HEK293 (cell line): Measurements from ENCODE around the gene RAMP3.

Experiments
- CTCF ChIA-PET: fragments of 350-600 bp; formaldehyde crosslinking; extraction: SDS; loops from one replicate; lab custom pipeline; 2021; ENCODE audit warnings: antibody characterized with exemption; lab: Yijun Ruan, JAX
- POLR2A ChIA-PET: fragments of 300-600 bp; formaldehyde crosslinking; extraction: SDS; loops from one replicate; lab custom pipeline; 2020; ENCODE audit warnings: antibody characterized with exemption, inconsistent platforms; lab: Yijun Ruan, JAX
- H3K27ac ChIP-seq: fragments of 200-500 bp; sonication (Bioruptor generic); 2 replicates; pipeline ENCODE4 v1.5.1; 2014; ENCODE audit warnings: low read depth, low read length, control low read depth, inconsistent platforms; ENCODE audit errors: extremely low read depth
- H3K36me3 ChIP-seq, 2 experiments: fragments of 200-500 bp in 1 of 2; sonication (Bioruptor generic) in 1 of 2; 1 replicate in 1 of 2; 2 replicates in 1 of 2; pipeline ENCODE4 v1.5.1; 2014 to 2017; ENCODE audit warnings: inconsistent platforms in 2 of 2, low read length in 2 of 2; ENCODE audit not compliant: control insufficient read depth in 2 of 2, insufficient read depth in 1 of 2
- H3K4me1 ChIP-seq: fragments of 200-500 bp; sonication (Bioruptor generic); 2 replicates; pipeline ENCODE4 v1.5.1; 2014; ENCODE audit warnings: mild to moderate bottlenecking, low read length, inconsistent platforms; ENCODE audit not compliant: control insufficient read depth, insufficient read depth
- H3K4me3 ChIP-seq: 2 replicates; pipeline ENCODE4 v1.5.1; 2011; ENCODE audit warnings: low read depth, mild to moderate bottlenecking, control low read depth, low read length, moderate library complexity
- H3K9me3 ChIP-seq: fragments of 200-500 bp; sonication (Bioruptor generic); 2 replicates; pipeline ENCODE4 v1.5.1; 2014; ENCODE audit warnings: low read depth, low read length, inconsistent platforms; ENCODE audit not compliant: control insufficient read depth, insufficient read depth
- BCL11A ChIP-seq: fragments of 450-650 bp; formaldehyde crosslinking; IDR thresholded peaks from 2 replicates; pipeline ENCODE4 v1.5.1; 2016; ENCODE audit warnings: low read depth, missing biosample characterization, missing genetic modification characterization
- EGR2 ChIP-seq: fragments of 450-650 bp; formaldehyde crosslinking; IDR thresholded peaks from 2 replicates; pipeline ENCODE4 v1.5.1; 2016; ENCODE audit warnings: low read depth, missing biosample characterization, missing genetic modification characterization
- GLI2 ChIP-seq: fragments of 450-650 bp; formaldehyde crosslinking; IDR thresholded peaks from 2 replicates; pipeline ENCODE4; 2017; ENCODE audit warnings: missing biosample characterization, missing genetic modification characterization, low read depth, borderline replicate concordance
- KLF1 ChIP-seq: fragments of 450-650 bp; formaldehyde crosslinking; IDR thresholded peaks from 2 replicates; pipeline ENCODE4 v1.5.1; 2016; ENCODE audit warnings: missing biosample characterization, missing genetic modification characterization
- KLF17 ChIP-seq: fragments of 450-650 bp; formaldehyde crosslinking; IDR thresholded peaks from 2 replicates; pipeline ENCODE4 v1.5.1; 2016; ENCODE audit warnings: missing biosample characterization, missing genetic modification characterization
- PRDM10 ChIP-seq: fragments of 450-650 bp; formaldehyde crosslinking; IDR thresholded peaks from 2 replicates; pipeline ENCODE4 v1.5.1; 2016; ENCODE audit warnings: missing biosample characterization, missing genetic modification characterization
- PRDM6 ChIP-seq: fragments of 450-650 bp; formaldehyde crosslinking; IDR thresholded peaks from 2 replicates; pipeline ENCODE4 v1.5.1; 2017; ENCODE audit warnings: missing biosample characterization, missing genetic modification characterization
- RBAK ChIP-seq: fragments of 450-650 bp; formaldehyde crosslinking; IDR thresholded peaks from 2 replicates; pipeline ENCODE4 v1.5.1; 2016; ENCODE audit warnings: missing biosample characterization, missing genetic modification characterization
- SP2 ChIP-seq: fragments of 450-650 bp; formaldehyde crosslinking; IDR thresholded peaks from 2 replicates; pipeline ENCODE4 v1.5.1; 2016; ENCODE audit warnings: missing biosample characterization, missing genetic modification characterization
- TCF7L2 ChIP-seq: IDR thresholded peaks from 2 replicates; pipeline ENCODE4 v1.6.1; 2011; ENCODE audit warnings: low read depth, mild to moderate bottlenecking, inconsistent platforms, low read length, moderate library complexity, borderline replicate concordance
- ZBTB48 ChIP-seq: fragments of 450-650 bp; formaldehyde crosslinking; IDR thresholded peaks from 2 replicates; pipeline ENCODE4 v1.5.1; 2016; ENCODE audit warnings: missing biosample characterization, missing genetic modification characterization
- ZNF138 ChIP-seq: fragments of 450-650 bp; formaldehyde crosslinking; IDR thresholded peaks from 2 replicates; pipeline ENCODE4 v1.5.1; 2016; ENCODE audit warnings: missing biosample characterization, missing genetic modification characterization, borderline replicate concordance
- ZNF175 ChIP-seq: fragments of 450-650 bp; formaldehyde crosslinking; IDR thresholded peaks from 2 replicates; pipeline ENCODE4 v1.5.1; 2016; ENCODE audit warnings: missing biosample characterization, missing genetic modification characterization
- ZNF292 ChIP-seq: fragments of 450-650 bp; formaldehyde crosslinking; IDR thresholded peaks from 2 replicates; pipeline ENCODE4 v1.5.1; 2016; ENCODE audit warnings: low read depth, missing biosample characterization, missing genetic modification characterization, borderline replicate concordance
- ZNF302 ChIP-seq: fragments of 450-650 bp; formaldehyde crosslinking; IDR thresholded peaks from 2 replicates; pipeline ENCODE4 v1.5.1; 2016; ENCODE audit warnings: missing biosample characterization, missing genetic modification characterization, low read depth
- ZNF488 ChIP-seq: fragments of 450-650 bp; formaldehyde crosslinking; IDR thresholded peaks from 2 replicates; pipeline ENCODE4 v1.5.1; 2016; ENCODE audit warnings: missing biosample characterization, missing genetic modification characterization
- ZNF544 ChIP-seq: fragments of 450-650 bp; formaldehyde crosslinking; IDR thresholded peaks from 2 replicates; pipeline ENCODE4 v1.5.0; 2017; ENCODE audit warnings: missing biosample characterization, missing genetic modification characterization
- ZNF549 ChIP-seq: fragments of 450-650 bp; IDR thresholded peaks from 2 replicates; pipeline ENCODE4 v1.5.1; 2018; ENCODE audit warnings: missing biosample characterization, missing genetic modification characterization, mild to moderate bottlenecking, inconsistent platforms, moderate library complexity
- ZNF621 ChIP-seq: fragments of 450-650 bp; formaldehyde crosslinking; IDR thresholded peaks from 2 replicates; pipeline ENCODE4 v1.5.1; 2017; ENCODE audit warnings: missing biosample characterization, missing genetic modification characterization
- ZNF704 ChIP-seq: fragments of 450-650 bp; formaldehyde crosslinking; IDR thresholded peaks from 2 replicates; pipeline ENCODE4 v1.5.1; 2016; ENCODE audit warnings: missing biosample characterization, missing genetic modification characterization
- ZNF76 ChIP-seq: fragments of 450-650 bp; formaldehyde crosslinking; IDR thresholded peaks from 2 replicates; pipeline ENCODE4; 2016; ENCODE audit warnings: low read depth, missing biosample characterization, missing genetic modification characterization, borderline replicate concordance
- ZNF843 ChIP-seq: fragments of 450-650 bp; formaldehyde crosslinking; IDR thresholded peaks from 2 replicates; pipeline ENCODE4 v1.5.1; 2016; ENCODE audit warnings: missing biosample characterization, missing genetic modification characterization

Gene RAMP3

GRCh38 chr7:45161842-45162241 lies 4.3 kb downstream of the RAMP3 start (continued):
- no peak for TF ChIP-seq PRDM6 (tag by site-specific recombination)
- TF ChIP-seq ZNF292, result no peak
- TF ChIP-seq ZNF621 (tag by site-specific recombination), result no peak
- TF ChIP-seq ZNF488, result no peak
- no peak for TF ChIP-seq ZNF843
- no peak for TF ChIP-seq ZNF76 (tag by site-specific recombination)
- TF ChIP-seq ZNF175, result no peak

GRCh38 chr7:45162311-45162845 lies 4.8 kb downstream of the RAMP3 start:
- TF ChIP-seq ZNF544 (tag by site-specific recombination), result no peak
- TF ChIP-seq ZNF549 (tag by site-specific recombination), result no peak
- no peak for TF ChIP-seq KLF17 (tag by site-specific recombination)
- no peak for TF ChIP-seq ZNF138 (tag by site-specific recombination)
- no peak for TF ChIP-seq TCF7L2
- TF ChIP-seq PRDM10, result no peak
- TF ChIP-seq ZBTB48 (tag by site-specific recombination), result no peak
- no peak for TF ChIP-seq SP2 (tag by site-specific recombination)
- no peak overlapping the region for H3K4me3 ChIP-seq
- H3K36me3 ChIP-seq, result no peaks in the 10 kb centered on the region
- H3K27ac ChIP-seq, result no peak overlapping the region
- POLR2A ChIA-PET, result no interaction called here
- no peaks in the 10 kb centered on the region for H3K9me3 ChIP-seq
- no peaks in the 10 kb centered on the region for H3K4me1 ChIP-seq
- CTCF ChIA-PET, result interaction anchor here (0.7 kb wide), 1 partner anchor 108 kb away, joined by 3 read pairs; no protein-coding TSS in a partner anchor

GRCh38 chr7:45162943-45163691 lies 5.5 kb downstream of the RAMP3 start:
- Histone ChIP-seq H3K27ac (no peak overlapping the region), H3K9me3 (no peaks in the 10 kb centered on the region), H3K4me3 (no peak overlapping the region), H3K4me1 (no peaks in the 10 kb centered on the region), H3K36me3 (no peaks in the 10 kb centered on the region)
- ChIA-PET CTCF (no interaction called here), POLR2A (no interaction called here)
- TF ChIP-seq KLF1 (no peak), ZNF302 (tag by site-specific recombination) (no peak), RBAK (tag by site-specific recombination) (no peak), GLI2 (tag by site-specific recombination) (no peak), BCL11A (no peak), EGR2 (tag by site-specific recombination) (no peak), ZNF704 (tag by site-specific recombination) (no peak)
